ENCODE results near the gene USP46.

- no peak for TF ChIP-seq EZH2 (IDR thresholded peaks at IDR 0.05; ENCODE audit: insufficient read depth, low read length)
- no peak for TF ChIP-seq CTCF (IDR thresholded peaks at IDR 0.05; ENCODE audit: insufficient read depth, low read depth, low read length)
Observed at GRCh38 chr4:52551487-52551886, 107.6 kb downstream of the USP46 start.

Data from astrocyte (in vitro differentiated cells and primary cell).